H9 (cell line): Measurements from ENCODE around the gene KRT27. TPM values are rescaled to one million over a fixed set of nuclear protein-coding genes. Genes with fewer than 3 reads are reported as not detected.

ENCODE experiments used
- DNase-seq: peaks from one replicate; pipeline ENCODE4 v3.0.0-alpha.2; 2017
- H2AFZ ChIP-seq: one replicate; pipeline ENCODE4 v1.6.1; 2013; ENCODE audit warnings: mild to moderate bottlenecking, low read length, control low read depth, moderate library complexity
- H2AK5ac ChIP-seq: 2 replicates; pipeline ENCODE4 v1.6.1; 2013; ENCODE audit warnings: low read length, control low read depth, mixed read lengths; ENCODE audit not compliant: insufficient read length
- H2BK120ac ChIP-seq: one replicate; pipeline ENCODE4 v1.6.1; 2013; ENCODE audit warnings: low read depth, mild to moderate bottlenecking, low read length, control low read depth, inconsistent platforms; ENCODE audit not compliant: poor library complexity, severe bottlenecking
- H2BK12ac ChIP-seq: 2 replicates; pipeline ENCODE4 v1.6.1; 2013; ENCODE audit warnings: low read length, control low read depth, mixed read lengths, low read depth; ENCODE audit not compliant: insufficient read length
- H2BK15ac ChIP-seq: 2 replicates; pipeline ENCODE4 v1.6.1; 2013; ENCODE audit warnings: low read depth, low read length, control low read depth
- H2BK20ac ChIP-seq: one replicate; pipeline ENCODE4 v1.6.1; 2013; ENCODE audit warnings: low read depth, mild to moderate bottlenecking, low read length, control low read depth, inconsistent platforms; ENCODE audit not compliant: poor library complexity, severe bottlenecking
- H2BK5ac ChIP-seq: 2 replicates; pipeline ENCODE4 v1.6.1; 2013; ENCODE audit warnings: low read length, control low read depth, mixed read lengths; ENCODE audit not compliant: insufficient read length
- H3K14ac ChIP-seq: 2 replicates; pipeline ENCODE4 v1.6.1; 2013; ENCODE audit warnings: low read length, control low read depth; ENCODE audit not compliant: insufficient read depth
- H3K18ac ChIP-seq: 2 replicates; pipeline ENCODE4 v1.6.1; 2013; ENCODE audit warnings: low read depth, mild to moderate bottlenecking, mixed read lengths, low read length, control low read depth; ENCODE audit not compliant: insufficient read length
- H3K23ac ChIP-seq: 2 replicates; pipeline ENCODE4 v1.6.1; 2013; ENCODE audit warnings: low read length, control low read depth, mixed read lengths, low read depth; ENCODE audit not compliant: insufficient read length
- H3K23me2 ChIP-seq: 2 replicates; pipeline ENCODE4 v1.6.1; 2013; ENCODE audit warnings: low read depth, mild to moderate bottlenecking, mixed read lengths, low read length, control low read depth; ENCODE audit not compliant: insufficient read length, poor library complexity, severe bottlenecking
- H3K27ac ChIP-seq: 2 replicates; pipeline ENCODE4 v1.5.1; 2013; ENCODE audit warnings: low read length, control low read depth, mixed read lengths, low read depth; ENCODE audit not compliant: insufficient read length
- H3K27me3 ChIP-seq: 2 replicates; pipeline ENCODE4 v1.6.1; 2013; ENCODE audit warnings: low read length, control low read depth, inconsistent platforms; ENCODE audit not compliant: insufficient read depth
- H3K4ac ChIP-seq: 2 replicates; pipeline ENCODE4 v1.6.1; 2013; ENCODE audit warnings: low read depth, mild to moderate bottlenecking, control low read depth, inconsistent platforms, low read length, moderate library complexity
- H3K4me1 ChIP-seq: 2 replicates; pipeline ENCODE4 v1.6.1; 2013; ENCODE audit warnings: low read length, control low read depth, inconsistent platforms; ENCODE audit not compliant: insufficient read depth
- H3K4me2 ChIP-seq: 2 replicates; pipeline ENCODE4 v1.6.1; 2013; ENCODE audit warnings: low read length, control low read depth, mixed read lengths; ENCODE audit not compliant: insufficient read length, insufficient read depth
- H3K56ac ChIP-seq: 2 replicates; pipeline ENCODE4 v1.6.1; 2013; ENCODE audit warnings: low read depth, mild to moderate bottlenecking, mixed read lengths, low read length, control low read depth; ENCODE audit not compliant: insufficient read length
- H3K79me1 ChIP-seq: 2 replicates; pipeline ENCODE4 v1.6.1; 2013; ENCODE audit warnings: low read depth, mild to moderate bottlenecking, moderate library complexity, low read length, control low read depth, inconsistent platforms; ENCODE audit not compliant: insufficient read depth, poor library complexity, severe bottlenecking
- H3K79me2 ChIP-seq: 2 replicates; pipeline ENCODE4 v1.6.1; 2013; ENCODE audit warnings: low read length, control low read depth, inconsistent platforms; ENCODE audit not compliant: insufficient read depth
- H3K9ac ChIP-seq: 2 replicates; pipeline ENCODE4 v1.6.1; 2013; ENCODE audit warnings: low read length, control low read depth, mixed read lengths; ENCODE audit not compliant: insufficient read length; ENCODE audit errors: extremely low read depth
- H3K9me3 ChIP-seq: one replicate; pipeline ENCODE4 v1.6.1; 2013; ENCODE audit warnings: low read depth, low read length, inconsistent platforms; ENCODE audit not compliant: control insufficient read depth
- H3T11ph ChIP-seq: one replicate; pipeline ENCODE4 v1.6.1; 2013; ENCODE audit warnings: mild to moderate bottlenecking, low read length, control low read depth, inconsistent platforms
- H4K20me1 ChIP-seq: one replicate; pipeline ENCODE4 v1.6.1; 2013; ENCODE audit not compliant: control insufficient read depth, insufficient read length, insufficient read depth
- H4K5ac ChIP-seq: 2 replicates; pipeline ENCODE4 v1.6.1; 2013; ENCODE audit warnings: low read depth, mild to moderate bottlenecking, mixed read lengths, low read length, control low read depth; ENCODE audit not compliant: insufficient read length
- H4K8ac ChIP-seq: replicated peaks from 2 replicates; pipeline ENCODE4 v1.6.1; 2013; ENCODE audit warnings: low read length, control low read depth, mixed read lengths, low read depth; ENCODE audit not compliant: insufficient read length
- H4K91ac ChIP-seq: 2 replicates; pipeline ENCODE4 v1.6.1; 2013; ENCODE audit warnings: low read depth, mild to moderate bottlenecking, moderate library complexity, mixed read lengths, low read length, control low read depth; ENCODE audit not compliant: insufficient read length
- H3K27ac Mint-ChIP-seq, 3 experiments: 2 replicates in 2 of 3; 3 replicates in 1 of 3; pipeline ENCODE4 v1.8.0; 2020 to 2021; ENCODE audit warnings: mixed read lengths in 3 of 3, mild to moderate bottlenecking in 1 of 3, moderate library complexity in 1 of 3
- H3K27me3 Mint-ChIP-seq: 2 replicates; pipeline ENCODE4 v1.8.0; 2021; ENCODE audit warnings: low read depth, mild to moderate bottlenecking, moderate library complexity, mixed read lengths
- H3K36me3 Mint-ChIP-seq, 3 experiments: 2 replicates in 2 of 3; 3 replicates in 1 of 3; pipeline ENCODE4 v1.8.0; 2020 to 2021; ENCODE audit warnings: low read depth in 3 of 3, mixed read lengths in 3 of 3; ENCODE audit not compliant: insufficient read depth in 1 of 3
- H3K4me1 Mint-ChIP-seq, 2 experiments: 2 replicates each; pipeline ENCODE4 v1.8.0; 2020; ENCODE audit warnings: mixed read lengths in 2 of 2
- H3K4me3 Mint-ChIP-seq, 2 experiments: 2 replicates in 1 of 2; 3 replicates in 1 of 2; pipeline ENCODE4 v1.8.0; 2020 to 2021; ENCODE audit warnings: mild to moderate bottlenecking in 2 of 2, mixed read lengths in 2 of 2, moderate library complexity in 1 of 2
- H3K9me3 Mint-ChIP-seq, 2 experiments: 2 replicates in 1 of 2; 3 replicates in 1 of 2; pipeline ENCODE4 v1.8.0; 2020; ENCODE audit warnings: mild to moderate bottlenecking in 2 of 2, mixed read lengths in 2 of 2, moderate library complexity in 1 of 2
- WGBS: extraction: QIAGEN DNeasy Blood & Tissue Kit; methylation state at CpG from one replicate; pipeline ENCODE4 v1.1.7; 2013; ENCODE audit warnings: missing lambda C conversion rate, low lambda C conversion rate, mixed read lengths; ENCODE audit not compliant: insufficient read length; ENCODE audit errors: extremely low coverage; 5-methylcytosine and 5-hydroxymethylcytosine counted together
- total RNA-seq: library from RNA; stranded (reverse); gene quantifications from 2 replicates; pipeline ENCODE4 v1.2.1, GENCODE V29; 2021
- TF ChIP-seq, protein P1 (sequence below): fragments of 200-600 bp; sonication (generic); conservative IDR thresholded peaks from 3 replicates; pipeline ENCODE4 v1.8.0; 2021; ENCODE audit warnings: antibody characterized with exemption, mild to moderate bottlenecking

The KRT27 gene
- total RNA-seq, 1 experiment from 2014 or later: not detected

DNA sequence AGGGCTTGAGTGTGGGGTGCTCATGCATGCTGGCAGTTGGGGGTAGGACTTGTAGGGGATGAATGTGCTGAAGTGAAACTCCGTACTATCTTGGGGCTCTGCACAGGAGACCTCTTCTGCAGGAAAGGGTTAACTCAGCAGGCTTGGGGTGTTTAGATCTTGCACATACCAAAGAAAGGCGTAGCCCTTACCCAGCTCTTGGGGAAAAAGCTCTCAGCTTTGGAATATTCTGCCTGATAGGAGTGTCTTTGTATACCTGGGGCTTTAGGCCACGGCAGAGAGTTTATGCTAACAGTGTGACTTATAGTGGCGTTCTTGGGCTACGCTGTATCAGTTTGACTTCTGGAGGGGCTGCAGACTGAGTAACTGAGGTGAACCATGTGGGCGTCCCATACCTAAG, 48.3 kb downstream of the KRT27 start:
- Histone ChIP-seq H3K18ac (no peak overlapping the region), H3K79me2 (no peaks in the 10 kb centered on the region), H3K4me1 (no peaks in the 10 kb centered on the region), H2BK15ac (no peak overlapping the region), H3K9ac (no peak overlapping the region), H3K23me2 (no peaks in the 10 kb centered on the region), H3K27ac (no peak overlapping the region), H3K4me2 (no peak overlapping the region), H3K14ac (no peak overlapping the region), H4K20me1 (no peaks in the 10 kb centered on the region), H4K5ac (no peak overlapping the region), H4K91ac (no peak overlapping the region), H2AK5ac (no peak overlapping the region), H3K23ac (no peak overlapping the region), H4K8ac (no peak overlapping the region), H2AFZ (no peak overlapping the region), H3K56ac (no peak overlapping the region), H3T11ph (no peak overlapping the region), H2BK5ac (no peak overlapping the region), H2BK12ac (no peak overlapping the region), H2BK120ac (no peak overlapping the region), H3K9me3 (no peaks in the 10 kb centered on the region), H3K4ac (no peak overlapping the region), H3K79me1 (no peaks in the 10 kb centered on the region), H3K27me3 (no peaks in the 10 kb centered on the region), H2BK20ac (no peak overlapping the region)
- no peak overlapping the region for H3K27ac Mint-ChIP-seq
- no peak overlapping the region for H3K4me3 Mint-ChIP-seq
- peaks cover 24% of the 10 kb centered on the region for H3K27me3 Mint-ChIP-seq
- no peak for DNase-seq
- TF ChIP-seq, protein P1, sequence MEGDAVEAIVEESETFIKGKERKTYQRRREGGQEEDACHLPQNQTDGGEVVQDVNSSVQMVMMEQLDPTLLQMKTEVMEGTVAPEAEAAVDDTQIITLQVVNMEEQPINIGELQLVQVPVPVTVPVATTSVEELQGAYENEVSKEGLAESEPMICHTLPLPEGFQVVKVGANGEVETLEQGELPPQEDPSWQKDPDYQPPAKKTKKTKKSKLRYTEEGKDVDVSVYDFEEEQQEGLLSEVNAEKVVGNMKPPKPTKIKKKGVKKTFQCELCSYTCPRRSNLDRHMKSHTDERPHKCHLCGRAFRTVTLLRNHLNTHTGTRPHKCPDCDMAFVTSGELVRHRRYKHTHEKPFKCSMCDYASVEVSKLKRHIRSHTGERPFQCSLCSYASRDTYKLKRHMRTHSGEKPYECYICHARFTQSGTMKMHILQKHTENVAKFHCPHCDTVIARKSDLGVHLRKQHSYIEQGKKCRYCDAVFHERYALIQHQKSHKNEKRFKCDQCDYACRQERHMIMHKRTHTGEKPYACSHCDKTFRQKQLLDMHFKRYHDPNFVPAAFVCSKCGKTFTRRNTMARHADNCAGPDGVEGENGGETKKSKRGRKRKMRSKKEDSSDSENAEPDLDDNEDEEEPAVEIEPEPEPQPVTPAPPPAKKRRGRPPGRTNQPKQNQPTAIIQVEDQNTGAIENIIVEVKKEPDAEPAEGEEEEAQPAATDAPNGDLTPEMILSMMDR: no peak
- H3K4me1 Mint-ChIP-seq: no peaks in the 10 kb centered on the region
- no CpG with 5 or more reads among the region's 6 CpGs for WGBS
- H3K36me3 Mint-ChIP-seq: no peaks in the 10 kb centered on the region
- peaks cover 4 to 14% of the 10 kb centered on the region in 2 experiments; a peak in 4 of 5 replicates for H3K9me3 Mint-ChIP-seq
